ENCODE measurements around the gene PLXNA4. TPM values are rescaled to one million over a fixed set of nuclear protein-coding genes. Genes with fewer than 3 reads are reported as not detected.

Gene PLXNA4
- total RNA-seq, 1 donor from 2014 or later, result 13.6 TPM

DNA sequence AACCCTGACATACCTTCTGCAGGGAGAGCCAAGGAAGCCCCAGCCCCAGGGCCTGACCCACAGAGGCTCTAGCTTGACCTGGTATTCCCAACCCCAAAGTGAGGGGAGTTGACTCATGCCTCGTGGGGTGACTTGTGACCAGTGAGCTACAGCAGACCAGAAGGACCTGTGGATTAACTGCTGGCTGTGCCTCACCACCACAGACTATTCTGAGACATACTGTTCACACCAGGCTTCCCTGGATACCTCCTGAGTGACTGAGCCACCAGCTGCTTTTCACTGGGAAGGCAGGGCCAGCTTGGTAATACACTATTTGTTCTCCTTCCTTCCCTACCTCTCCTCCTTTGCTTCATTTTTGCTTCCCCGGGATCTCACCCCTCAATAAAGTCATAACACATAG, 7.3 kb downstream of the PLXNA4 start:
- TF ChIP-seq, protein P1, sequence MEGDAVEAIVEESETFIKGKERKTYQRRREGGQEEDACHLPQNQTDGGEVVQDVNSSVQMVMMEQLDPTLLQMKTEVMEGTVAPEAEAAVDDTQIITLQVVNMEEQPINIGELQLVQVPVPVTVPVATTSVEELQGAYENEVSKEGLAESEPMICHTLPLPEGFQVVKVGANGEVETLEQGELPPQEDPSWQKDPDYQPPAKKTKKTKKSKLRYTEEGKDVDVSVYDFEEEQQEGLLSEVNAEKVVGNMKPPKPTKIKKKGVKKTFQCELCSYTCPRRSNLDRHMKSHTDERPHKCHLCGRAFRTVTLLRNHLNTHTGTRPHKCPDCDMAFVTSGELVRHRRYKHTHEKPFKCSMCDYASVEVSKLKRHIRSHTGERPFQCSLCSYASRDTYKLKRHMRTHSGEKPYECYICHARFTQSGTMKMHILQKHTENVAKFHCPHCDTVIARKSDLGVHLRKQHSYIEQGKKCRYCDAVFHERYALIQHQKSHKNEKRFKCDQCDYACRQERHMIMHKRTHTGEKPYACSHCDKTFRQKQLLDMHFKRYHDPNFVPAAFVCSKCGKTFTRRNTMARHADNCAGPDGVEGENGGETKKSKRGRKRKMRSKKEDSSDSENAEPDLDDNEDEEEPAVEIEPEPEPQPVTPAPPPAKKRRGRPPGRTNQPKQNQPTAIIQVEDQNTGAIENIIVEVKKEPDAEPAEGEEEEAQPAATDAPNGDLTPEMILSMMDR (conservative IDR thresholded peaks at IDR 0.05), result no peak
- H3K9me3 Mint-ChIP-seq, result no peaks in the 10 kb centered on the region
- no peak for DNase-seq (ENCODE audit: extremely low spot score, unreplicated experiment)
- peaks cover 87% of the 10 kb centered on the region for H3K27me3 Mint-ChIP-seq
- H3K36me3 Mint-ChIP-seq, result peaks cover 4% of the 10 kb centered on the region
- no peak overlapping the region for H3K27ac Mint-ChIP-seq
- peaks cover 27% of the 10 kb centered on the region for H3K4me1 Mint-ChIP-seq (ENCODE audit: unreplicated experiment)
- H3K4me3 Mint-ChIP-seq, result no peak overlapping the region

- Mint-ChIP-seq H3K27me3 (peaks cover 61% of the 10 kb centered on the region), H3K4me3 (no peak overlapping the region), H3K36me3 (peaks cover 4% of the 10 kb centered on the region), H3K9me3 (no peaks in the 10 kb centered on the region), H3K4me1 (ENCODE audit: unreplicated experiment) (peaks cover 11% of the 10 kb centered on the region), H3K27ac (no peak overlapping the region)
- no peak for DNase-seq (ENCODE audit: extremely low spot score, unreplicated experiment)
- TF ChIP-seq, protein P1 (conservative IDR thresholded peaks at IDR 0.05), result no peak
Measured at GRCh38 chr7:132565885-132566284, 10.4 kb downstream of the PLXNA4 start.

DNA sequence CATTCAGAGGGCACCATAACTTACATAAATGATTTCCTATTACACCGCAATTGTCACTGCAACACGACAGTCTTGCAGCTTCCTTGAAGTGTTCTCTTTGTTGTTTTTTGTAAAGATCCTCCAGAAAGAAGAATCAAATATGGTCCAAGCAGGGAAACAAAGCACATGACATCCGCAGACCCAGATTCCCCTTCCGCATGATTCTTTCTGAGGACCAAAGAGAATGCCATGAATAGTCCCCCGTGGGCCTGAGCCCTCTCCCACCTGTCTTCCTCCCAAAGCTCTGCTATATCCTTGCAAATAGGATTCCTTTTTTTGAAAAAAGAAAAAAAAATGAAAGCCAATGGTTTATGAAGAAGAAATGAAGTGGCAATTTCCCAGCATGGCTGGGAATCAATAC, 10.8 kb downstream of the PLXNA4 start:
- Mint-ChIP-seq H3K4me1 (ENCODE audit: unreplicated experiment) (peaks cover 8% of the 10 kb centered on the region), H3K27ac (no peak overlapping the region), H3K36me3 (peaks cover 4% of the 10 kb centered on the region), H3K9me3 (no peaks in the 10 kb centered on the region), H3K4me3 (no peak overlapping the region), H3K27me3 (peaks cover 61% of the 10 kb centered on the region)
- no peak for DNase-seq (ENCODE audit: extremely low spot score, unreplicated experiment)
- TF ChIP-seq, protein P1 (conservative IDR thresholded peaks at IDR 0.05), result no peak

DNA sequence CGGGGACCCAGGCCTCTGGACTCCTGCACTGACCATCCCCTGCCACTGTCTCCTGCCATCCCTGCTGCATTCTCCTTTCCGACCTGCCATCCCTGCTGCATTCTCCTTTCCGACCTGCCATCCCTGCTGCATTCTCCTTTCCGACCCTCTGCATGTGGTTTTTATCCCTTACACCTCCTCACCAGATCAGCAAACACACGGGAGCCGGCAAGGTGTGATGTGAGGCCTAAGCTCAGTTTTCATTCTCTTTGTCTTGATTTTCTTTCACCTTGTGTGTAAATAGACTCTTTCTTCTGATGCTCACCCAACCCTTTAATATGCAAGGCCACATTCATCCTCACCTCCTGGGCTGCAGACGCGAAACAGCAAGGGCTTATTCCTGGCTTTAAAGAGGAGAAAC, 11.4 kb downstream of the PLXNA4 start:
- Mint-ChIP-seq H3K27me3 (peaks cover 61% of the 10 kb centered on the region), H3K36me3 (peaks cover 4% of the 10 kb centered on the region), H3K9me3 (no peaks in the 10 kb centered on the region), H3K27ac (no peak overlapping the region), H3K4me1 (ENCODE audit: unreplicated experiment) (peaks cover 5% of the 10 kb centered on the region), H3K4me3 (no peak overlapping the region)
- TF ChIP-seq, protein P1 (conservative IDR thresholded peaks at IDR 0.05), result no peak
- no peak for DNase-seq (ENCODE audit: extremely low spot score, unreplicated experiment)

DNA sequence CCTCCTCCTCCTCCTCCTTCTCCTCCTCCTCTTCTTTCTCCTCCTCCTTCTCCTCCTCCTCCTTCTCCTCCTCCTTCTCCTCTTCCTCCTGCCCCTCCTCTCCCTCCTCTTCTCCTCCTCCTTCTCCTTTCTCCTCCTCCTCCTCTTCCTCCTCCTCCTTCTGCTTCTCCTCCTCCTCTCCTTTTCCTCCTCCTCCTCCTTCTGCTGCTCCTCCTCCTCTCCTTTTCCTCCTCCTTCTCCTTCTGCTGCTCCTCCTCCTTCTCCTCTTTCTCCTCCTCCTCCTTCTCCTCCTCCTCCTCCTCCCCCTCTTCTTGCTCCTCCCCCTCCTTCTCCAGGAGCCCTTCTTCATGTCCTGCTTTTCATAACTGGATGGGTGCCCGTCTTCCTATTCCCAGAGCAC, 12.2 kb downstream of the PLXNA4 start:
- peaks cover 4% of the 10 kb centered on the region for H3K36me3 Mint-ChIP-seq
- no peak overlapping the region for H3K27ac Mint-ChIP-seq
- peaks cover 63% of the 10 kb centered on the region for H3K27me3 Mint-ChIP-seq
- H3K9me3 Mint-ChIP-seq, result no peaks in the 10 kb centered on the region
- H3K4me3 Mint-ChIP-seq, result no peak overlapping the region
- DNase-seq (ENCODE audit: extremely low spot score, unreplicated experiment), result no peak
- H3K4me1 Mint-ChIP-seq (ENCODE audit: unreplicated experiment), result peaks cover 9% of the 10 kb centered on the region
- TF ChIP-seq, protein P1 (conservative IDR thresholded peaks at IDR 0.05), result no peak

DNA sequence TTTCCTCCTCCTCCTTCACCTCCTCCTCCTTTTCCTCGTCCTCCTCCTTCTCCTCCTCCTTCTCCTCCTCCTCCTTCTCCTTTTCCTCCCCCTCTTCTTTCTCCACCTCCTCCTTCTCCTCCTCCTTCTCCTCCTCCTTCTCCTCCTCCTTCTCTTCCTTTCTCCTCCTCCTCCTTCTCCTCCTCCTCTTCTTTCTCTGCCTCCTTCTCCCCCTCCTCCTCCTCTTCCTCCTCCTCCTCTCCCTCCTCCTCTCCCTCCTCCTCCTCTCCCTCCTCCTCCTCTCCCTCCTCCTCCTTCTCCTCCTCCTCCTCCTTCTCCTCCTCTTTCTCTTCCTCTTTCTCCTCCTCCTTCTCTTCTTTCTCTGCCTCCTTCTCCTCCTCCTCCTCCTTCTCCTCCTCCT, 13.6 kb downstream of the PLXNA4 start:
- Mint-ChIP-seq H3K9me3 (no peaks in the 10 kb centered on the region), H3K4me1 (ENCODE audit: unreplicated experiment) (peaks cover 11% of the 10 kb centered on the region), H3K27ac (no peak overlapping the region), H3K27me3 (peaks cover 59% of the 10 kb centered on the region), H3K4me3 (no peak overlapping the region), H3K36me3 (peaks cover 4% of the 10 kb centered on the region)
- no peak for DNase-seq (ENCODE audit: extremely low spot score, unreplicated experiment)
- TF ChIP-seq, protein P1 (conservative IDR thresholded peaks at IDR 0.05), result no peak

Data from type B pancreatic cell (in vitro differentiated cells).